Cardiac muscle cell (in vitro differentiated cells and primary cell): Measurements from ENCODE around the gene THEM4. TPM values are rescaled to one million over a fixed set of nuclear protein-coding genes. Genes with fewer than 3 reads are reported as not detected.

Source experiments
- DNase-seq, 2 donors: peaks; one replicate each; pipeline versions ENCODE4 v3.0.0 to v3.0.0-alpha.2; 2010 to 2017; ENCODE audit warnings: low read depth in 1 of 2, low spot score in 1 of 2
- H3K27ac ChIP-seq: fragments of 200-600 bp; sonication (generic); 2 replicates; pipeline ENCODE4 v1.5.1; 2016
- H3K27me3 ChIP-seq: fragments of 200-600 bp; sonication (generic); 2 replicates; pipeline ENCODE4 v1.6.0; 2016; ENCODE audit warnings: control low read depth
- H3K36me3 ChIP-seq: fragments of 200-600 bp; sonication (generic); 2 replicates; pipeline ENCODE4 v1.5.1; 2016; ENCODE audit warnings: control low read depth
- H3K4me1 ChIP-seq: fragments of 200-600 bp; sonication (generic); 2 replicates; pipeline ENCODE4 v1.8.1; 2017; ENCODE audit warnings: low read depth, mild to moderate bottlenecking, mixed run types
- H3K4me3 ChIP-seq: fragments of 200-600 bp; sonication (generic); 2 replicates; pipeline ENCODE4 v1.5.1; 2016; ENCODE audit warnings: mild to moderate bottlenecking
- H3K9me3 ChIP-seq: fragments of 200-600 bp; sonication (generic); 2 replicates; pipeline ENCODE4 v1.5.1; 2017; ENCODE audit warnings: low read depth, mild to moderate bottlenecking, control low read depth
- polyA plus RNA-seq: library from polyadenylated mRNA; unstranded; fragments of >200 nt; fragmentation: Nextera tagmentation; extraction: Ambion mirVana; gene quantifications from 2 replicates; pipeline ENCODE4 v1.2.1, GENCODE V29; 2016
- total RNA-seq: library from RNA; depleted of rRNA; stranded (reverse); fragments of >200 nt; gene quantifications from 2 replicates; pipeline ENCODE4 v1.2.3, GENCODE V29; 2016
- TF ChIP-seq, protein P1 (sequence below): IDR thresholded peaks from 2 replicates; pipeline ENCODE4 v1.5.1; 2012; ENCODE audit warnings: low read depth, mild to moderate bottlenecking, low read length

The THEM4 gene
- total and polyA plus RNA-seq, 2 experiments from 2014 or later = 26.8 to 61.9 TPM

DNA sequence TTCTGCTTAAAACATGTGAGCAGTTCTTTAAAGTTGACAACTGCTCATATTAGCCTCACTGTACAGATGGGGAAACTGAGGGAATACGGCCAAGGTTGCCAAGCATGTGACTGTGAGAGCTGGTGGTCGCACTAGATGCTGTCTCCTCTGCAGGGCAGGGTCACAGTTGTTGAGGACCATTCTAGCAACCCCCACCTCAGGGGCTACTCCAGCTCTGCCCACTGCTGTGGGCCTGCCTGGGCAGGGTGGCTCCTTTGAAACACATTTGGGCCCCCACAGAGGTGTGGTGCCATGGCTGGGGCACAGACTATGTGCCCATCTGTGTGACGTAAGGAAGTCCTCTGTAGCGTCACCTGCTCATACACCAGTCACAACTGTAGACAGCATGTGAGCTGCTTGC, 56.6 kb downstream of the THEM4 start:
- no peaks in the 10 kb centered on the region for H3K27me3 ChIP-seq
- TF ChIP-seq, protein P1, sequence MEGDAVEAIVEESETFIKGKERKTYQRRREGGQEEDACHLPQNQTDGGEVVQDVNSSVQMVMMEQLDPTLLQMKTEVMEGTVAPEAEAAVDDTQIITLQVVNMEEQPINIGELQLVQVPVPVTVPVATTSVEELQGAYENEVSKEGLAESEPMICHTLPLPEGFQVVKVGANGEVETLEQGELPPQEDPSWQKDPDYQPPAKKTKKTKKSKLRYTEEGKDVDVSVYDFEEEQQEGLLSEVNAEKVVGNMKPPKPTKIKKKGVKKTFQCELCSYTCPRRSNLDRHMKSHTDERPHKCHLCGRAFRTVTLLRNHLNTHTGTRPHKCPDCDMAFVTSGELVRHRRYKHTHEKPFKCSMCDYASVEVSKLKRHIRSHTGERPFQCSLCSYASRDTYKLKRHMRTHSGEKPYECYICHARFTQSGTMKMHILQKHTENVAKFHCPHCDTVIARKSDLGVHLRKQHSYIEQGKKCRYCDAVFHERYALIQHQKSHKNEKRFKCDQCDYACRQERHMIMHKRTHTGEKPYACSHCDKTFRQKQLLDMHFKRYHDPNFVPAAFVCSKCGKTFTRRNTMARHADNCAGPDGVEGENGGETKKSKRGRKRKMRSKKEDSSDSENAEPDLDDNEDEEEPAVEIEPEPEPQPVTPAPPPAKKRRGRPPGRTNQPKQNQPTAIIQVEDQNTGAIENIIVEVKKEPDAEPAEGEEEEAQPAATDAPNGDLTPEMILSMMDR = no peak
- H3K9me3 ChIP-seq = no peaks in the 10 kb centered on the region
- DNase-seq = no peak
- peaks cover 4% of the 10 kb centered on the region for H3K4me1 ChIP-seq
- H3K36me3 ChIP-seq = no peaks in the 10 kb centered on the region
- H3K27ac ChIP-seq = no peak overlapping the region
- H3K4me3 ChIP-seq = no peak overlapping the region

DNA sequence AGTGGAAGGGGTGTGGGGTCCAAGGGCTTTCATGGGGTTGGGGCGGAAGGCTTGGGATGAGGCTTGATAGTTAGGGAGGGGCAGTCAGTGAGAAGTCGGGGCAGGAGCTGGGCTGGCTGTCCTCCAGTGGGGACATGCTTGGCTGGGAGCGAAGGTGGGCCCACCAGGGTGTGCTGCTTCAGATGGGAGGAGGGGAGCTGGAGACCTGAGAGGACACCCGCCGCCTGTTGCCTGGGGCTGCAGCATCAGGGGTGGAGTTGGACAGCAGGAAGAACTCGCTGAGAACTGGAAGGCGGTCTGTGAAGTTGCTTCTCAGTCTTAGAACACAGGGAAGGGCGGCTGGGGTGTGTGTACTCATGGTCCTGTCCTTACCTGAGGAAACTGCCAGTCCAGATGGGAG, 57.4 kb downstream of the THEM4 start:
- H3K9me3 ChIP-seq = no peaks in the 10 kb centered on the region
- H3K27ac ChIP-seq = no peak overlapping the region
- H3K4me3 ChIP-seq = no peak overlapping the region
- no peaks in the 10 kb centered on the region for H3K27me3 ChIP-seq
- TF ChIP-seq, protein P1 = no peak
- H3K36me3 ChIP-seq = no peaks in the 10 kb centered on the region
- no peak for DNase-seq
- H3K4me1 ChIP-seq = peaks cover 4% of the 10 kb centered on the region

DNA sequence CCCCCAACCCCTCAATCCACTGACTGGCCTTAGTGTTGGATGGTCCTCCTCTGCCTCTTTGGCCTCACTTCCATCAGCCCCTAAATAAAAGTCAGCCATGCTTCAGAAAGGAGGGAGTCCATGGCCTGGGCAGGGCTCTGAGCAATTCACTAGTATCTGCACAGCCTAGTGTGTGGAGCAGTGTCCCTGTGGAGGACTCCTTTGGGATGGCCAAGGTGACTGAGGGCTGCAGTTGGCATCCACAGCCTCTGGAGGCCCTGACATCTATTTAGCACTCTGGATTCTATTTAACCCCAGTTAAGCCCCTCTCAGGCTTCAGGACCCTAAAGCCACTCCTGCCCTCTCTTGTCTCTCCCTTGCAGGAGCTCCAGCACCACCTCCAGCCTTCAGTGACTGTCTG, 59.4 kb downstream of the THEM4 start:
- H3K9me3 ChIP-seq = no peaks in the 10 kb centered on the region
- TF ChIP-seq, protein P1 = no peak
- no peaks in the 10 kb centered on the region for H3K27me3 ChIP-seq
- no peaks in the 10 kb centered on the region for H3K4me1 ChIP-seq
- no peak overlapping the region for H3K4me3 ChIP-seq
- no peak for DNase-seq
- H3K27ac ChIP-seq = no peak overlapping the region
- H3K36me3 ChIP-seq = no peaks in the 10 kb centered on the region

DNA sequence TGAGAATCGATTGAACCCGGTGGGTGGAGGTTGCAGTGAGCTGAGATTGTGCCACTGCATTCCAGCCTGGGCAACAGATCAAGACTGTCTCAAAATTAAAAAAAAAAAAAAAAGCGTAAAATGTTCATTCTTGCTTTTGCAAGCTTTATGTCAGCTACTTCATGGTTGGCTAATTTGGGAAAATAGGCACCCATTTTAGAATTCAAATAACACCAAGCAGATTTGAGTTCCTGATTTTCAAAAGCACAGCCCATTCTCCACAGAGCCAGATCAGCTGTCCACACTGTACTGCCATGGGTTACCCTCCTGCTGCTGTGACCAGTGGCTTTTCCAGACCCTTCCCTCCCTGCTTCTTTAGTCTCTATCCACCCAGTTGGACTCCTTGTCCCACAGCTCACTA, 60.2 kb downstream of the THEM4 start:
- Histone ChIP-seq H3K4me3 (no peak overlapping the region), H3K9me3 (no peaks in the 10 kb centered on the region), H3K27ac (no peak overlapping the region), H3K4me1 (no peaks in the 10 kb centered on the region), H3K27me3 (no peaks in the 10 kb centered on the region), H3K36me3 (no peaks in the 10 kb centered on the region)
- no peak for DNase-seq
- TF ChIP-seq, protein P1 = no peak

DNA sequence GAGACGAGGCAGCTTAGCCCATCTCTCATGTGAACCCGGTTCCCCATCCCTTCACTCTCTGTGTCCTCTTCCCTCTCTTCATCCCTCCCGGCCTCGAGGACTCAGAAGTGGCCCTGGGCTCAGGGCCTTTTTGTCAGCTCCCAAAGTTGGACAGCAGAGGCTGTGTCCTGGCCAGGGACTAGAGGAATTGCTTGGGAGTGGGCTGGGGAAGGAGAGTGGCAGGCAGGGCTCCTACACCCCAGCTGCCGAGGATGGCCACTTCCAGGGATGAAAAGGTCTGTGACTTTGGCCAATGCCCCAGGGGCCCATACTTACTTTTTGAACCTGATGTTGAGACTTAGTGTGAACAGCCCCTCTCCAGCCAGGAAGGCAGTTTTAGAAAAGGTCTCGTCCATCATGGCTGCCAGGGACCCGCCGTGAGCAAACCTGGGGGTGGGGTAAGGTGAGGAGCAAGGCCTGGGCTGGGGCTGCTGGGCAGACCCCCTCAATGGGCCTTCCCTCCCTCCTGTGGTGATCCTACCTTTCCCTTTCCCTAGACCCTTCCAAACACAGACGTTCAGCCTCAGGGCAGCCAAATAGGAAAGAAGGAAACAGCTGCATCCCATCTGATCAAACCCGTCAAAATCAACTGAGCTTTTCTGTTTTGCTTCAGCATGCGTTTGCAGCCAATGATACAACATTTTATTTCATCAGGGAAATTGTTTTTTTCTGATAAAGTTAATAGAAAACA, 61.3 kb downstream of the THEM4 start:
- peak in 1 of 2 donors; percentile 55 for DNase-seq

More for the DNA sequence above, 61.3 kb downstream of the THEM4 start:
- no peak overlapping the region for H3K27ac ChIP-seq
- H3K36me3 ChIP-seq = no peaks in the 10 kb centered on the region
- no peak overlapping the region for H3K4me3 ChIP-seq
- no peaks in the 10 kb centered on the region for H3K27me3 ChIP-seq
- TF ChIP-seq, protein P1 = no peak
- H3K4me1 ChIP-seq = no peaks in the 10 kb centered on the region
- H3K9me3 ChIP-seq = no peaks in the 10 kb centered on the region
